ENCODE results near the gene TUBB. TPM values are rescaled to one million over a fixed set of nuclear protein-coding genes. Genes with fewer than 3 reads are reported as not detected.

TUBB gene
- total and polyA plus RNA-seq, 9 of the 15 experiments (the other 6 are each of a cell fraction or from before 2014, with no cell fraction given): 971 to 2,870 (median 1,478) TPM

GRCh38 chr6:30752157-30752927 is 32.2 kb downstream of the TUBB start (continued):
- no peak for TF ChIP-seq PBX2 (CRISPR knock-in tag; IDR thresholded peaks at IDR 0.05; ENCODE audit: low read depth)
- no peak for TF ChIP-seq PBX2 (tag; conservative IDR thresholded peaks at IDR 0.05; ENCODE audit: low read depth)
- peak; percentile 71 for TF ChIP-seq SMAD4 (CRISPR knock-in tag; conservative IDR thresholded peaks at IDR 0.05)
- no peak for TF ChIP-seq SP1 (CRISPR knock-in tag; IDR thresholded peaks at IDR 0.05)
- no peak for TF ChIP-seq NCOA1 (IDR thresholded peaks at IDR 0.05; ENCODE audit: low read depth)
- no peak for TF ChIP-seq NR2C2 (CRISPR knock-in tag; IDR thresholded peaks at IDR 0.05)
- peak; percentile 39; the same call in 1 of the 2 replicates for TF ChIP-seq NR2C2 (tag; IDR thresholded peaks at IDR 0.05)
- TF ChIP-seq TAF1 (IDR thresholded peaks at IDR 0.05; ENCODE audit: control insufficient read depth, extremely low read depth, insufficient read depth, low read length, severe bottlenecking): no peak
- no peak for TF ChIP-seq ZNF212 (CRISPR knock-in tag; IDR thresholded peaks at IDR 0.05)
- TF ChIP-seq PHTF2 (CRISPR knock-in tag; IDR thresholded peaks at IDR 0.05): no peak
- no peak for TF ChIP-seq JUND (IDR thresholded peaks at IDR 0.05; ENCODE audit: borderline replicate concordance, low read depth, low read length)
- TF ChIP-seq JUND (tag; IDR thresholded peaks at IDR 0.05; ENCODE audit: borderline replicate concordance, low read depth, low read length): peak; percentile 23; the same call in 1 of the 3 replicates
- TF ChIP-seq ELF4 (CRISPR knock-in tag; IDR thresholded peaks at IDR 0.05): no peak
- TF ChIP-seq NEUROD1 (IDR thresholded peaks at IDR 0.05; ENCODE audit: borderline replicate concordance, low read depth, low read length, partially characterized antibody): no peak
- TF ChIP-seq HDAC6 (IDR thresholded peaks at IDR 0.05; ENCODE audit: low read depth, low read length): no peak

Data from K562 (cell line).